ENCODE data around the gene SCYL2.
"Not testable (repeated sequence)": the region's sequence is repeated elsewhere in the genome, so short reads cannot be mapped to it uniquely, and the experiment has no call there.

The SCYL2 gene

GRCh38 chr12:100258127-100258526 is 8.8 kb upstream of the SCYL2 start:
- no peak overlapping the region for H3K9ac ChIP-seq (ENCODE audit: low read depth in 1 of 2, low read length in 2 of 2)
- H3K27me3 ChIP-seq (ENCODE audit: control insufficient read depth in 1 of 2, insufficient read depth in 2 of 2, low read length in 2 of 2), result no peaks in the 10 kb centered on the region
- no peak overlapping the region for H3K27ac ChIP-seq (ENCODE audit: low read depth, low read length)
- no peak overlapping the region for H3K4me3 ChIP-seq (ENCODE audit: low read depth in 1 of 2, low read length in 2 of 2)
- H3K4me1 ChIP-seq (ENCODE audit: control insufficient read depth in 1 of 2, insufficient read depth in 2 of 2, low read length in 2 of 2), result peaks cover 5 to 13% of the 10 kb centered on the region in 2 donors
- no peaks in the 10 kb centered on the region for H3K9me3 ChIP-seq (ENCODE audit: control insufficient read depth in 1 of 2, low read length in 2 of 2)
- no peaks in the 10 kb centered on the region for H3K36me3 ChIP-seq (ENCODE audit: control insufficient read depth in 1 of 2, insufficient read depth in 2 of 2, low read length in 2 of 2)

GRCh38 chr12:100263131-100263530 is 3.8 kb upstream of the SCYL2 start:
- Histone ChIP-seq H3K27ac (ENCODE audit: low read depth, low read length) (no peak overlapping the region), H3K36me3 (ENCODE audit: control insufficient read depth in 1 of 2, insufficient read depth in 2 of 2, low read length in 2 of 2) (no peaks in the 10 kb centered on the region), H3K9me3 (ENCODE audit: control insufficient read depth in 1 of 2, low read length in 2 of 2) (no peaks in the 10 kb centered on the region), H3K4me1 (ENCODE audit: control insufficient read depth in 1 of 2, insufficient read depth in 2 of 2, low read length in 2 of 2) (peaks cover 3 to 9% of the 10 kb centered on the region in 2 donors), H3K9ac (ENCODE audit: low read depth in 1 of 2, low read length in 2 of 2) (no peak overlapping the region), H3K27me3 (ENCODE audit: control insufficient read depth in 1 of 2, insufficient read depth in 2 of 2, low read length in 2 of 2) (no peaks in the 10 kb centered on the region), H3K4me3 (ENCODE audit: low read depth in 1 of 2, low read length in 2 of 2) (no peak overlapping the region)

DNA sequence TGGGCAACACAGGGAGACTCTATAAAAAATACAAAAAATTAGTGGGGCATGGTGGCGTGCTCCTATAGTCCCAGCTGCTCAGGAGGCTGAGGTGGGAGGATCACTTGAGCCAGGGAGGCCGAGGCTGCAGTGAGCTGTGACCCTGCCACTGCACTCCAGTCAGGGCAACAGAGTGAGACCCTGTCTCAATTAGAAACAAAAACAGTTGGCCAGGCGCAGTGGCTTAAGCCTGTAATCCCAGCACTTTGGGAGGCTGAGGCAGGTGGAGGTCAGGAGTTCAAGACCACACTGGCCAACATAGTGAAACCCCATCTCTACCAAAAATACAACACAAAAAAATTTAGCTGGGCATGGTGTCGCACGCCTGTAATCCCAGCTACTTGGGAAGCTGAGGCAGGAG is 1.9 kb upstream of the SCYL2 start:
- not testable (repeated sequence) for H3K4me3 ChIP-seq (ENCODE audit: low read depth in 1 of 2, low read length in 2 of 2); H3K9ac ChIP-seq (ENCODE audit: low read depth in 1 of 2, low read length in 2 of 2); H3K36me3 ChIP-seq (ENCODE audit: control insufficient read depth in 1 of 2, insufficient read depth in 2 of 2, low read length in 2 of 2); H3K27me3 ChIP-seq (ENCODE audit: control insufficient read depth in 1 of 2, insufficient read depth in 2 of 2, low read length in 2 of 2); H3K9me3 ChIP-seq (ENCODE audit: control insufficient read depth in 1 of 2, low read length in 2 of 2); H3K27ac ChIP-seq (ENCODE audit: low read depth, low read length)
- H3K4me1 ChIP-seq (ENCODE audit: control insufficient read depth in 1 of 2, insufficient read depth in 2 of 2, low read length in 2 of 2), result peaks cover 15 to 24% of the 10 kb centered on the region in 2 donors

- Histone ChIP-seq H3K27me3 (ENCODE audit: control insufficient read depth in 1 of 2, insufficient read depth in 2 of 2, low read length in 2 of 2) (no peaks in the 10 kb centered on the region), H3K9ac (ENCODE audit: low read depth in 1 of 2, low read length in 2 of 2) (peak overlapping the region; percentile 77 to 94), H3K4me1 (ENCODE audit: control insufficient read depth in 1 of 2, insufficient read depth in 2 of 2, low read length in 2 of 2) (peaks cover 15 to 28% of the 10 kb centered on the region in 2 donors), H3K27ac (ENCODE audit: low read depth, low read length) (peak overlapping the region; percentile 79), H3K9me3 (ENCODE audit: control insufficient read depth in 1 of 2, low read length in 2 of 2) (no peaks in the 10 kb centered on the region), H3K36me3 (ENCODE audit: control insufficient read depth in 1 of 2, insufficient read depth in 2 of 2, low read length in 2 of 2) (no peaks in the 10 kb centered on the region), H3K4me3 (ENCODE audit: low read depth in 1 of 2, low read length in 2 of 2) (peak overlapping the region; percentile 83 to 95)
These were observed 1.0 kb upstream of the SCYL2 start for GRCh38 chr12:100265732-100266584.

- no peaks in the 10 kb centered on the region for H3K27me3 ChIP-seq (ENCODE audit: control insufficient read depth in 1 of 2, insufficient read depth in 2 of 2, low read length in 2 of 2)
- H3K36me3 ChIP-seq (ENCODE audit: control insufficient read depth in 1 of 2, insufficient read depth in 2 of 2, low read length in 2 of 2), result no peaks in the 10 kb centered on the region
- peak overlapping the region; percentile 77 to 94 for H3K9ac ChIP-seq (ENCODE audit: low read depth in 1 of 2, low read length in 2 of 2)
- H3K27ac ChIP-seq (ENCODE audit: low read depth, low read length), result peak overlapping the region; percentile 79
- peaks cover 15 to 27% of the 10 kb centered on the region in 2 donors for H3K4me1 ChIP-seq (ENCODE audit: control insufficient read depth in 1 of 2, insufficient read depth in 2 of 2, low read length in 2 of 2)
- no peaks in the 10 kb centered on the region for H3K9me3 ChIP-seq (ENCODE audit: control insufficient read depth in 1 of 2, low read length in 2 of 2)
- H3K4me3 ChIP-seq (ENCODE audit: low read depth in 1 of 2, low read length in 2 of 2), result peak overlapping the region; percentile 83 to 95
These were observed 467 bp upstream of the SCYL2 start for GRCh38 chr12:100266585-100266834.

DNA sequence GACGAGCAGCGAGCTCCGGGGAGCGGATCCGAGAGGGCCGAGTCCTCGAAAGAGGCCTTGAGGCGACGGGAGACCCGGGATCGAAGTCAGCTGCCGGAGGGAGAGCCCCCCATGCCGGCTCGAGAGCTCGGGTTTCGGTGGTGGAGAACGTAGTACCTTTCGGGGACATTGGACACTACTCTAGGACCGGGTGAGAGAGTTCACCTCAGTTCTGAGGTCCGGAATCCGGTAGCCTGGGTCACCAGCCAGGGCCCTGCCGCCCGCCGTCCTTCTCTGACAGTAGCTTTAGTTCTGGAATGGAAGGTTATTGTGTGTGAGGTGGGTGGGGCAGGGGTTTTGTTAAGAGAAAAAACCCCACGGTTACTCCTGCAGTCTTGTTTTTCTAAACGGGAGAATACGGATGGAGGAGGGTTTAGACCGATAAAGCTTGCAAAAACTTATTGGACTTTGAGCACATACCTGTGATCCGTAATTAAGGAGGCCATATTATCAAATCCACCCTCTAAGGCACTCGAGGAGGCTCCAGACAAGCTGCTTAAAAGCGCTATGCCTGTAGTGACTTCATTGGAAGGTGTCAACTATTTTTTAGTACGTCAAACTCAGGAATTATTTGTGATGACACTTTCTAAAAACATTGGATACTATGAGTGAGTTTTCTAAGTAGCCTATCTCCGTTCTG is 765 bp downstream of the SCYL2 start:
- Histone ChIP-seq H3K9me3 (ENCODE audit: control insufficient read depth in 1 of 2, low read length in 2 of 2) (no peaks in the 10 kb centered on the region), H3K4me1 (ENCODE audit: control insufficient read depth in 1 of 2, insufficient read depth in 2 of 2, low read length in 2 of 2) (peaks cover 15 to 29% of the 10 kb centered on the region in 2 donors), H3K27me3 (ENCODE audit: control insufficient read depth in 1 of 2, insufficient read depth in 2 of 2, low read length in 2 of 2) (no peaks in the 10 kb centered on the region), H3K4me3 (ENCODE audit: low read depth in 1 of 2, low read length in 2 of 2) (peak overlapping the region; percentile 83 to 95), H3K27ac (ENCODE audit: low read depth, low read length) (peak overlapping the region; percentile 93), H3K36me3 (ENCODE audit: control insufficient read depth in 1 of 2, insufficient read depth in 2 of 2, low read length in 2 of 2) (no peaks in the 10 kb centered on the region), H3K9ac (ENCODE audit: low read depth in 1 of 2, low read length in 2 of 2) (peak overlapping the region; percentile 92 to 94)

GRCh38 chr12:100268835-100269564 is 2.0 kb downstream of the SCYL2 start:
- H3K4me3 ChIP-seq (ENCODE audit: low read depth in 1 of 2, low read length in 2 of 2), result peak overlapping the region; percentile 83 to 95
- H3K27ac ChIP-seq (ENCODE audit: low read depth, low read length), result no peak overlapping the region
- no peaks in the 10 kb centered on the region for H3K9me3 ChIP-seq (ENCODE audit: control insufficient read depth in 1 of 2, low read length in 2 of 2)
- H3K36me3 ChIP-seq (ENCODE audit: control insufficient read depth in 1 of 2, insufficient read depth in 2 of 2, low read length in 2 of 2), result no peaks in the 10 kb centered on the region
- H3K9ac ChIP-seq (ENCODE audit: low read depth in 1 of 2, low read length in 2 of 2), result peak overlapping the region; percentile 92 to 94
- peaks cover 25 to 38% of the 10 kb centered on the region in 2 donors for H3K4me1 ChIP-seq (ENCODE audit: control insufficient read depth in 1 of 2, insufficient read depth in 2 of 2, low read length in 2 of 2)
- no peaks in the 10 kb centered on the region for H3K27me3 ChIP-seq (ENCODE audit: control insufficient read depth in 1 of 2, insufficient read depth in 2 of 2, low read length in 2 of 2)

DNA sequence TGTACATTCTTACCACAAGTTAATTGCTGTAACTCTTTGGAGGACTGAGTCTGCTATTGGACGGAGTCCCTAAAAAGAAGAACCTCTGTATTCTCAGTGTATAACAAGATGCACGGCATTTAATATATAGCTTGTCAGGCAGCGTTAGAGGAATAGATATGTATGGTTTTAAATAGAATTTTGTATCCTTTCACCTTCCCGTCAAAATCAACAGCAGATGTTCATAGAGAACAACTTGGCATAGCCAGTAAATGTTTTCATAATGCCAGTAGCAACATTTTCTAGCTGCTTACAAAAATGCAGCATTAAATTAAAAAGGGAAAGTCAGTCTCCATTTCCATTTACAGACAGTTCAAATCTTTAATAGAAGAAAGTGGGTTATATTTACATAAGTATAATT is 6.8 kb downstream of the SCYL2 start:
- no peaks in the 10 kb centered on the region for H3K36me3 ChIP-seq (ENCODE audit: control insufficient read depth in 1 of 2, insufficient read depth in 2 of 2, low read length in 2 of 2)
- no peaks in the 10 kb centered on the region for H3K27me3 ChIP-seq (ENCODE audit: control insufficient read depth in 1 of 2, insufficient read depth in 2 of 2, low read length in 2 of 2)

GRCh38 chr12:100274291-100274690 is 7.3 kb downstream of the SCYL2 start:
- peaks cover 10 to 40% of the 10 kb centered on the region in 2 donors for H3K4me1 ChIP-seq (ENCODE audit: control insufficient read depth in 1 of 2, insufficient read depth in 2 of 2, low read length in 2 of 2)
- no peak overlapping the region for H3K9ac ChIP-seq (ENCODE audit: low read depth in 1 of 2, low read length in 2 of 2)
- H3K36me3 ChIP-seq (ENCODE audit: control insufficient read depth in 1 of 2, insufficient read depth in 2 of 2, low read length in 2 of 2), result no peaks in the 10 kb centered on the region
- H3K9me3 ChIP-seq (ENCODE audit: control insufficient read depth in 1 of 2, low read length in 2 of 2), result no peaks in the 10 kb centered on the region
- no peak overlapping the region for H3K27ac ChIP-seq (ENCODE audit: low read depth, low read length)
- no peak overlapping the region for H3K4me3 ChIP-seq (ENCODE audit: low read depth in 1 of 2, low read length in 2 of 2)
- no peaks in the 10 kb centered on the region for H3K27me3 ChIP-seq (ENCODE audit: control insufficient read depth in 1 of 2, insufficient read depth in 2 of 2, low read length in 2 of 2)

More for the DNA sequence above, 6.8 kb downstream of the SCYL2 start:
- H3K4me1 ChIP-seq (ENCODE audit: control insufficient read depth in 1 of 2, insufficient read depth in 2 of 2, low read length in 2 of 2), result peaks cover 15 to 41% of the 10 kb centered on the region in 2 donors
- H3K27ac ChIP-seq (ENCODE audit: low read depth, low read length), result no peak overlapping the region
- H3K4me3 ChIP-seq (ENCODE audit: low read depth in 1 of 2, low read length in 2 of 2), result no peak overlapping the region
- H3K9me3 ChIP-seq (ENCODE audit: control insufficient read depth in 1 of 2, low read length in 2 of 2), result no peaks in the 10 kb centered on the region
- H3K9ac ChIP-seq (ENCODE audit: low read depth in 1 of 2, low read length in 2 of 2), result no peak overlapping the region

DNA sequence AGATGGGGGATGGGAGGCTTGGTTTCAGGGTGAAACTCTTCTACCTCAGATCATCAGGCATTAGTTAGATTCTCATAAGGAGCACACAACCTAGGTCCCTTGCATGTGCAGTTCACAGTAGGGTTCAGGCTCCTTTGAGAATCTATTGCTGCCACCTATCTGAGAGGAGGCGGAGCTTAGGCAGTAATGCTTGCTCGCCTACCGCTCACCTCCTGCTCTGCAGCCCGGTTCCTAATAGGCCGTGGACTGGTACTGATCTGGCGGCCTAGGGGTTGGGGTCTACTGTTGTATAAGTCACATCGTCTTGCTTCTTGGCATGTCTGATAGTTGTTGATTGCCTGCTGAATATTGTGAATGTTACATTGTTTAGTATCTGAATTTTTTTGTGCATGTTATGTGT is 12.2 kb downstream of the SCYL2 start:
- peaks cover 0 to 20% of the 10 kb centered on the region in 2 donors for H3K4me1 ChIP-seq (ENCODE audit: control insufficient read depth in 1 of 2, insufficient read depth in 2 of 2, low read length in 2 of 2)
- no peaks in the 10 kb centered on the region for H3K27me3 ChIP-seq (ENCODE audit: control insufficient read depth in 1 of 2, insufficient read depth in 2 of 2, low read length in 2 of 2)
- no peak overlapping the region for H3K9ac ChIP-seq (ENCODE audit: low read depth in 1 of 2, low read length in 2 of 2)
- H3K36me3 ChIP-seq (ENCODE audit: control insufficient read depth in 1 of 2, insufficient read depth in 2 of 2, low read length in 2 of 2), result peaks cover 0 to 11% of the 10 kb centered on the region in 2 donors
- H3K4me3 ChIP-seq (ENCODE audit: low read depth in 1 of 2, low read length in 2 of 2), result no peak overlapping the region
- no peaks in the 10 kb centered on the region for H3K9me3 ChIP-seq (ENCODE audit: control insufficient read depth in 1 of 2, low read length in 2 of 2)
- H3K27ac ChIP-seq (ENCODE audit: low read depth, low read length), result no peak overlapping the region

All from duodenal mucosa (tissue), 2 donors.